HEK293 (cell line): ENCODE data around the gene EPN2.
A peak's percentile ranks its signal among the peaks of the same experiment; 100 is the strongest.

Experiments
- CTCF ChIA-PET: fragments of 350-600 bp; formaldehyde crosslinking; extraction: SDS; loops from one replicate; lab custom pipeline; 2021; ENCODE audit warnings: antibody characterized with exemption; lab: Yijun Ruan, JAX
- POLR2A ChIA-PET: fragments of 300-600 bp; formaldehyde crosslinking; extraction: SDS; loops from one replicate; lab custom pipeline; 2020; ENCODE audit warnings: antibody characterized with exemption, inconsistent platforms; lab: Yijun Ruan, JAX
- H3K27ac ChIP-seq: fragments of 200-500 bp; sonication (Bioruptor generic); 2 replicates; pipeline ENCODE4 v1.5.1; 2014; ENCODE audit warnings: low read depth, low read length, control low read depth, inconsistent platforms; ENCODE audit errors: extremely low read depth
- H3K36me3 ChIP-seq, 2 experiments: fragments of 200-500 bp in 1 of 2; sonication (Bioruptor generic) in 1 of 2; 1 replicate in 1 of 2; 2 replicates in 1 of 2; pipeline ENCODE4 v1.5.1; 2014 to 2017; ENCODE audit warnings: inconsistent platforms in 2 of 2, low read length in 2 of 2; ENCODE audit not compliant: control insufficient read depth in 2 of 2, insufficient read depth in 1 of 2
- H3K4me1 ChIP-seq: fragments of 200-500 bp; sonication (Bioruptor generic); 2 replicates; pipeline ENCODE4 v1.5.1; 2014; ENCODE audit warnings: mild to moderate bottlenecking, low read length, inconsistent platforms; ENCODE audit not compliant: control insufficient read depth, insufficient read depth
- H3K4me3 ChIP-seq: 2 replicates; pipeline ENCODE4 v1.5.1; 2011; ENCODE audit warnings: low read depth, mild to moderate bottlenecking, control low read depth, low read length, moderate library complexity
- H3K9me3 ChIP-seq: fragments of 200-500 bp; sonication (Bioruptor generic); 2 replicates; pipeline ENCODE4 v1.5.1; 2014; ENCODE audit warnings: low read depth, low read length, inconsistent platforms; ENCODE audit not compliant: control insufficient read depth, insufficient read depth
- AEBP2 ChIP-seq: fragments of 450-650 bp; formaldehyde crosslinking; IDR thresholded peaks from 2 replicates; pipeline ENCODE4 v1.5.1; 2016; ENCODE audit warnings: missing biosample characterization, missing genetic modification characterization, borderline replicate concordance
- GLI2 ChIP-seq: fragments of 450-650 bp; formaldehyde crosslinking; IDR thresholded peaks from 2 replicates; pipeline ENCODE4; 2017; ENCODE audit warnings: missing biosample characterization, missing genetic modification characterization, low read depth, borderline replicate concordance
- MYNN ChIP-seq: fragments of 450-650 bp; formaldehyde crosslinking; IDR thresholded peaks from 2 replicates; pipeline ENCODE4 v1.5.1; 2016; ENCODE audit warnings: missing biosample characterization, missing genetic modification characterization, borderline replicate concordance
- SETDB1 ChIP-seq: IDR thresholded peaks from one replicate; pipeline ENCODE4 v1.6.1; 2017; ENCODE audit warnings: mild to moderate bottlenecking, low read length, moderate library complexity, mixed read lengths; ENCODE audit not compliant: insufficient read length
- TCF7L2 ChIP-seq: IDR thresholded peaks from 2 replicates; pipeline ENCODE4 v1.6.1; 2011; ENCODE audit warnings: low read depth, mild to moderate bottlenecking, inconsistent platforms, low read length, moderate library complexity, borderline replicate concordance
- ZBTB1 ChIP-seq: fragments of 450-650 bp; formaldehyde crosslinking; IDR thresholded peaks from 2 replicates; pipeline ENCODE4 v1.5.1; 2016; ENCODE audit warnings: missing biosample characterization, missing genetic modification characterization
- ZBTB21 ChIP-seq: fragments of 450-650 bp; formaldehyde crosslinking; IDR thresholded peaks from 2 replicates; pipeline ENCODE4 v1.5.1; 2017; ENCODE audit warnings: missing biosample characterization, missing genetic modification characterization
- ZFHX2 ChIP-seq: fragments of 450-650 bp; formaldehyde crosslinking; conservative IDR thresholded peaks from 2 replicates; pipeline ENCODE4 v1.5.1; 2016; ENCODE audit warnings: missing biosample characterization, missing genetic modification characterization
- ZFP37 ChIP-seq: fragments of 450-650 bp; formaldehyde crosslinking; IDR thresholded peaks from 2 replicates; pipeline ENCODE4 v1.5.1; 2016; ENCODE audit warnings: missing biosample characterization, missing genetic modification characterization
- ZIC2 ChIP-seq: fragments of 450-650 bp; formaldehyde crosslinking; IDR thresholded peaks from 2 replicates; pipeline ENCODE4 v1.5.1; 2016; ENCODE audit warnings: missing biosample characterization, missing genetic modification characterization
- ZNF16 ChIP-seq: fragments of 450-650 bp; formaldehyde crosslinking; IDR thresholded peaks from 2 replicates; pipeline ENCODE4 v1.5.1; 2016; ENCODE audit warnings: low read depth, missing biosample characterization, missing genetic modification characterization
- ZNF202 ChIP-seq: fragments of 450-650 bp; formaldehyde crosslinking; IDR thresholded peaks from 2 replicates; pipeline ENCODE4 v1.5.1; 2016; ENCODE audit warnings: missing biosample characterization, missing genetic modification characterization, borderline replicate concordance
- ZNF266 ChIP-seq: fragments of 450-650 bp; formaldehyde crosslinking; IDR thresholded peaks from 2 replicates; pipeline ENCODE4 v1.5.1; 2016; ENCODE audit warnings: missing biosample characterization, missing genetic modification characterization, low read depth
- ZNF302 ChIP-seq: fragments of 450-650 bp; formaldehyde crosslinking; IDR thresholded peaks from 2 replicates; pipeline ENCODE4 v1.5.1; 2016; ENCODE audit warnings: missing biosample characterization, missing genetic modification characterization, low read depth
- ZNF366 ChIP-seq: fragments of 450-650 bp; formaldehyde crosslinking; conservative IDR thresholded peaks from 2 replicates; pipeline ENCODE4 v1.5.1; 2016; ENCODE audit warnings: missing biosample characterization, missing genetic modification characterization
- ZNF394 ChIP-seq: fragments of 450-650 bp; formaldehyde crosslinking; IDR thresholded peaks from 2 replicates; pipeline ENCODE4 v1.5.1; 2016; ENCODE audit warnings: missing biosample characterization, missing genetic modification characterization, mild to moderate bottlenecking, moderate library complexity, borderline replicate concordance
- ZNF404 ChIP-seq: fragments of 450-650 bp; formaldehyde crosslinking; IDR thresholded peaks from 2 replicates; pipeline ENCODE4 v1.5.1; 2017; ENCODE audit warnings: missing biosample characterization, missing genetic modification characterization
- ZNF521 ChIP-seq: fragments of 450-650 bp; formaldehyde crosslinking; IDR thresholded peaks from 2 replicates; pipeline ENCODE4 v1.5.1; 2017; ENCODE audit warnings: missing biosample characterization, mild to moderate bottlenecking, missing genetic modification characterization
- ZNF544 ChIP-seq: fragments of 450-650 bp; formaldehyde crosslinking; IDR thresholded peaks from 2 replicates; pipeline ENCODE4 v1.5.0; 2017; ENCODE audit warnings: missing biosample characterization, missing genetic modification characterization
- ZNF548 ChIP-seq: fragments of 450-650 bp; formaldehyde crosslinking; IDR thresholded peaks from 2 replicates; pipeline ENCODE4 v1.5.1; 2016; ENCODE audit warnings: missing biosample characterization, missing genetic modification characterization
- ZNF837 ChIP-seq: fragments of 450-650 bp; formaldehyde crosslinking; IDR thresholded peaks from 2 replicates; pipeline ENCODE4 v1.5.1; 2016; ENCODE audit warnings: missing biosample characterization, missing genetic modification characterization
- TF ChIP-seq, protein P1 (sequence below): fragments of 450-650 bp; formaldehyde crosslinking; IDR thresholded peaks from 2 replicates; pipeline ENCODE4 v1.5.1; 2016; ENCODE audit warnings: missing biosample characterization, missing genetic modification characterization

The EPN2 gene

DNA sequence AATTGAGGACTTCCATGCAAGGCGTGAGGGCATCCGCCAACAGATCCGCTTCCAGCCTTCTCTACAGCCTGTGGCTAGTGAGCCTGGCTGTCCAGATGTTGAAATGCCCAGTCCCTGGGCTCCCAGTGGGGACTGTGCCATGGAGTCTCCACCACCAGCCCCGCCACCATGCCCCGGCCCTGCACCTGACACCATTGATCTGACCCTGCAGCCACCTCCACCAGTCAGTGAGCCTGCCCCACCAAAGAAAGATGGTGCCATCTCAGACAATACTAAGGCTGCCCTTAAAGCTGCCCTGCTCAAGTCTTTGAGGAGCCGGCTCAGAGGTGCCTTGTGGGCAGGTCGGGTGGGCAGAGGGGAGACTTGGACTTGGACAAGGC is 144.2 kb downstream of the EPN2 start:
- H3K4me1 ChIP-seq: peaks cover 12% of the 10 kb centered on the region
- POLR2A ChIA-PET: no interaction called here
- no peak overlapping the region for H3K27ac ChIP-seq
- TF ChIP-seq ZFHX2 (tag by site-specific recombination) (no peak), ZNF202 (tag by site-specific recombination) (no peak), ZBTB21 (no peak), MYNN (tag by site-specific recombination) (no peak), TCF7L2 (no peak), ZIC2 (no peak), ZNF302 (no peak), ZNF544 (tag by site-specific recombination) (no peak), ZNF837 (no peak), ZNF16 (no peak), ZNF521 (tag by site-specific recombination) (no peak), ZNF404 (tag by site-specific recombination) (no peak), ZFP37 (tag by site-specific recombination) (no peak), ZBTB1 (no peak), SETDB1 (no peak)
- TF ChIP-seq, protein P1, sequence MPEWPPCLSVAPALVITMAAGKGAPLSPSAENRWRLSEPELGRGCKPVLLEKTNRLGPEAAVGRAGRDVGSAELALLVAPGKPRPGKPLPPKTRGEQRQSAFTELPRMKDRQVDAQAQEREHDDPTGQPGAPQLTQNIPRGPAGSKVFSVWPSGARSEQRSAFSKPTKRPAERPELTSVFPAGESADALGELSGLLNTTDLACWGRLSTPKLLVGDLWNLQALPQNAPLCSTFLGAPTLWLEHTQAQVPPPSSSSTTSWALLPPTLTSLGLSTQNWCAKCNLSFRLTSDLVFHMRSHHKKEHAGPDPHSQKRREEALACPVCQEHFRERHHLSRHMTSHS: no peak
- CTCF ChIA-PET: no interaction called here
- H3K4me3 ChIP-seq: no peak overlapping the region
- no peaks in the 10 kb centered on the region for H3K9me3 ChIP-seq
- peaks cover 24 to 64% of the 10 kb centered on the region in 2 experiments for H3K36me3 ChIP-seq

GRCh38 chr17:19381741-19382444 is 144.7 kb downstream of the EPN2 start:
- Histone ChIP-seq H3K27ac (no peak overlapping the region), H3K4me3 (no peak overlapping the region), H3K4me1 (peaks cover 16% of the 10 kb centered on the region), H3K36me3 (peaks cover 24 to 64% of the 10 kb centered on the region in 2 experiments), H3K9me3 (no peaks in the 10 kb centered on the region)
- TF ChIP-seq ZNF366 (tag by site-specific recombination): no peak
- no peak for TF ChIP-seq ZNF266 (tag by site-specific recombination)
- no peak for TF ChIP-seq ZFP37 (tag by site-specific recombination)
- 0 out of 2 replicates have a peak, but pooled peaks have one; percentile 13 for TF ChIP-seq ZIC2
- TF ChIP-seq AEBP2 (tag by site-specific recombination): no peak
- TF ChIP-seq GLI2: no peak
- TF ChIP-seq ZNF548 (tag by site-specific recombination): no peak
- no peak for TF ChIP-seq ZNF394 (tag by site-specific recombination)
- POLR2A ChIA-PET: no interaction called here
- CTCF ChIA-PET: no interaction called here
